Hair follicle dermal papilla cell (primary cell): ENCODE measurements around the gene PRSS58. TPM values are rescaled to one million over a fixed set of nuclear protein-coding genes. Genes with fewer than 3 reads are reported as not detected.

Experiments used
- small RNA-seq: library from RNA; depleted of rRNA; stranded (forward); fragments of <200 nt; gene quantifications from one replicate; pipeline ENCODE3, GENCODE V24; 2012
- total RNA-seq: library from RNA; depleted of rRNA; stranded (reverse); fragments of >200 nt; gene quantifications from 2 replicates; pipeline ENCODE4 v1.2.3, GENCODE V29; 2012

Gene PRSS58, protein sequence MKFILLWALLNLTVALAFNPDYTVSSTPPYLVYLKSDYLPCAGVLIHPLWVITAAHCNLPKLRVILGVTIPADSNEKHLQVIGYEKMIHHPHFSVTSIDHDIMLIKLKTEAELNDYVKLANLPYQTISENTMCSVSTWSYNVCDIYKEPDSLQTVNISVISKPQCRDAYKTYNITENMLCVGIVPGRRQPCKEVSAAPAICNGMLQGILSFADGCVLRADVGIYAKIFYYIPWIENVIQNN
- not detected in 2 replicates for total RNA-seq

GRCh38 chr7:142257958-142258357 lies at the start of gene PRSS58:
PRSS58 (minus strand) TSS chr7:142258058; CDS start chr7:142257707, 351 bp downstream.

Small RNAs within 50 kb of the gene (small RNA-seq; reads per million reads assigned to genes)
- gene TRBV1 = not detected

Other genes starting within 250 kb of the PRSS58 start
- gene MGAM2, start 146.3 kb downstream of the PRSS58 start, total RNA-seq = not detected in 2 replicates